Upper lobe of left lung (tissue), 4 donors: ENCODE results near the gene KLF17.

Source experiments
- EP300 ChIP-seq, 4 donors: sonication (generic); formaldehyde crosslinking; IDR thresholded peaks; one replicate each; pipeline ENCODE4 v1.5.1; 2017; ENCODE audit warnings: antibody characterized with exemption in 4 of 4, control low read depth in 2 of 4
- POLR2A ChIP-seq, 4 donors: fragments of 450-650 bp; IDR thresholded peaks; one replicate each; pipeline ENCODE4 v1.5.1; 2016 to 2017; ENCODE audit warnings: antibody characterized with exemption in 4 of 4, mild to moderate bottlenecking in 2 of 4
- TF ChIP-seq, protein P1 (sequence below), 6 experiments: fragments of 450-650 bp in 4 of 6; fragments of 200-600 bp in 2 of 6; sonication (generic) in 2 of 6; IDR thresholded peaks; one replicate each; pipeline ENCODE4 v1.5.1; 2016 to 2019; ENCODE audit warnings: antibody characterized with exemption in 6 of 6

DNA sequence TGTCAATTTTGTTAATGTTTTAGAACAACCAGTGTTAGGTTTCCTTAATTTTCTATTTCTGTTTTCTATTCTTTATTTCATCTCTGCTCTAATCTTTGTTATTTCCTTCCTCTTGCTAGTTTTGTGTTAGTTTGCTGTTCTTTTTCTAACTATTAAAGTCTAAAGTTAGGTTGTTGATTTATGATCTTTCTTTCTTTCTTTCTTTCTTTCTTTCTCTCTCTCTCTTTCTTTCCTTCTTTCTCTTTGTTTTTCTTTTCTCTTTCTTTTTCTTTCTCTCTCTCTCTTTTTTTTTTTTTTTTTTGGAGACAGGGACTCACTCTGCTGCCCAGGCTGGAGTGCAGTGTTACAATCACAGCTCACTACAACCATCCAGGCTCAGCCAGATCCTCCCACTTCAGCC, 40.2 kb downstream of the KLF17 start:
- TF ChIP-seq POLR2A (IDR thresholded peaks at IDR 0.05) (no peak), EP300 (IDR thresholded peaks at IDR 0.05) (no peak)
- TF ChIP-seq, protein P1, sequence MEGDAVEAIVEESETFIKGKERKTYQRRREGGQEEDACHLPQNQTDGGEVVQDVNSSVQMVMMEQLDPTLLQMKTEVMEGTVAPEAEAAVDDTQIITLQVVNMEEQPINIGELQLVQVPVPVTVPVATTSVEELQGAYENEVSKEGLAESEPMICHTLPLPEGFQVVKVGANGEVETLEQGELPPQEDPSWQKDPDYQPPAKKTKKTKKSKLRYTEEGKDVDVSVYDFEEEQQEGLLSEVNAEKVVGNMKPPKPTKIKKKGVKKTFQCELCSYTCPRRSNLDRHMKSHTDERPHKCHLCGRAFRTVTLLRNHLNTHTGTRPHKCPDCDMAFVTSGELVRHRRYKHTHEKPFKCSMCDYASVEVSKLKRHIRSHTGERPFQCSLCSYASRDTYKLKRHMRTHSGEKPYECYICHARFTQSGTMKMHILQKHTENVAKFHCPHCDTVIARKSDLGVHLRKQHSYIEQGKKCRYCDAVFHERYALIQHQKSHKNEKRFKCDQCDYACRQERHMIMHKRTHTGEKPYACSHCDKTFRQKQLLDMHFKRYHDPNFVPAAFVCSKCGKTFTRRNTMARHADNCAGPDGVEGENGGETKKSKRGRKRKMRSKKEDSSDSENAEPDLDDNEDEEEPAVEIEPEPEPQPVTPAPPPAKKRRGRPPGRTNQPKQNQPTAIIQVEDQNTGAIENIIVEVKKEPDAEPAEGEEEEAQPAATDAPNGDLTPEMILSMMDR (IDR thresholded peaks at IDR 0.05) = no peak
